ENCODE results near the gene PTN.

DNA sequence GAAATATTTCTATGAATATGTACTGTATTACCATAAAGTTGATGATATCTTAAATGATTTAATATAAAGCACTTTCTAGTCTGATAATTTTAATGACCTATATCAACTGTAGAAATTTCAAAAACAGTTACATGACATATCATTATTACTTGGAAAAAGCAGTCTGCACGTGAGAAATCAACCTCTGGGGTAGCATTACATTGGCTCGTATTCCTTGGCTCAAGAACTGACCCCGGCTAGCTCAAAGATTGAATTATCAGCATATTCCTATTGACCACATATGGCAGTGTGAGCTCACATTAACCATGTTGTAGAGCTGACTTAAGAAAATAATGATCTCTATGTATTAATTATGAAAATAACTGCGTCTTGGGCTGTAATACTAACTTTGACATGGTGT, 139.3 kb downstream of the PTN start:
- TF ChIP-seq POLR2A (IDR thresholded peaks at IDR 0.05) = no peak
- TF ChIP-seq, protein P1, sequence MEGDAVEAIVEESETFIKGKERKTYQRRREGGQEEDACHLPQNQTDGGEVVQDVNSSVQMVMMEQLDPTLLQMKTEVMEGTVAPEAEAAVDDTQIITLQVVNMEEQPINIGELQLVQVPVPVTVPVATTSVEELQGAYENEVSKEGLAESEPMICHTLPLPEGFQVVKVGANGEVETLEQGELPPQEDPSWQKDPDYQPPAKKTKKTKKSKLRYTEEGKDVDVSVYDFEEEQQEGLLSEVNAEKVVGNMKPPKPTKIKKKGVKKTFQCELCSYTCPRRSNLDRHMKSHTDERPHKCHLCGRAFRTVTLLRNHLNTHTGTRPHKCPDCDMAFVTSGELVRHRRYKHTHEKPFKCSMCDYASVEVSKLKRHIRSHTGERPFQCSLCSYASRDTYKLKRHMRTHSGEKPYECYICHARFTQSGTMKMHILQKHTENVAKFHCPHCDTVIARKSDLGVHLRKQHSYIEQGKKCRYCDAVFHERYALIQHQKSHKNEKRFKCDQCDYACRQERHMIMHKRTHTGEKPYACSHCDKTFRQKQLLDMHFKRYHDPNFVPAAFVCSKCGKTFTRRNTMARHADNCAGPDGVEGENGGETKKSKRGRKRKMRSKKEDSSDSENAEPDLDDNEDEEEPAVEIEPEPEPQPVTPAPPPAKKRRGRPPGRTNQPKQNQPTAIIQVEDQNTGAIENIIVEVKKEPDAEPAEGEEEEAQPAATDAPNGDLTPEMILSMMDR (IDR thresholded peaks at IDR 0.05) = no peak

All from uterus (tissue), 2 donors.